Measurements from ENCODE around the gene SEZ6.

Gene SEZ6

GRCh38 chr17:28986714-28987655 lies 18.8 kb downstream of the SEZ6 start:
- H3K18ac ChIP-seq (ENCODE audit: low read length): peak overlapping the region; percentile 99
- peaks cover 0 to 38% of the 10 kb centered on the region in 2 donors for H3K4me1 ChIP-seq (ENCODE audit: control insufficient read depth in 2 of 2, insufficient read depth in 1 of 2, low read depth in 1 of 2, low read length in 2 of 2)
- peak overlapping the region in 1 of 2 donors; percentile 42 for H3K4me3 ChIP-seq (ENCODE audit: low read length in 2 of 2)
- no CpG with 5 or more reads among the region's 15 CpGs for WGBS, 2 donors (ENCODE audit: extremely low coverage in 2 of 2, insufficient read length in 2 of 2, insufficient replicate concordance in 1 of 2)
- no peaks in the 10 kb centered on the region for H3K36me3 ChIP-seq (replicated peaks in 1 of 2; ENCODE audit: control insufficient read depth in 2 of 2, insufficient read depth in 2 of 2, low read length in 2 of 2)
- peak overlapping the region; percentile 83 for H3K14ac ChIP-seq (ENCODE audit: low read length)
- no peak overlapping the region for H2AFZ ChIP-seq (ENCODE audit: low read length)
- no peak for DNase-seq (ENCODE audit: low spot score)
- H3K79me1 ChIP-seq (ENCODE audit: low read depth, low read length): no peaks in the 10 kb centered on the region
- no peaks in the 10 kb centered on the region for H3K9me3 ChIP-seq (replicated peaks in 1 of 2; ENCODE audit: control insufficient read depth in 2 of 2, insufficient read depth in 1 of 2, low read depth in 1 of 2, low read length in 2 of 2)
- H3K23ac ChIP-seq (ENCODE audit: low read depth, low read length, poor library complexity): peak overlapping the region; percentile 62
- no peak overlapping the region for H4K8ac ChIP-seq (ENCODE audit: low read depth, low read length)
- H2AK5ac ChIP-seq (ENCODE audit: low read depth, low read length): peak overlapping the region; percentile 94
- H3K9ac ChIP-seq (ENCODE audit: low read depth, low read length, poor library complexity): peak overlapping the region; percentile 44
- H3K27ac ChIP-seq (replicated peaks; ENCODE audit: low read length): peak overlapping the region; percentile 82
- H2BK15ac ChIP-seq (ENCODE audit: low read length): peak overlapping the region; percentile 84
- H2BK5ac ChIP-seq (ENCODE audit: low read length): peak overlapping the region; percentile 9
- H3K4ac ChIP-seq (ENCODE audit: low read length): peak overlapping the region; percentile 60
- H4K91ac ChIP-seq (ENCODE audit: low read depth, low read length, poor library complexity): peak overlapping the region; percentile 90
- peak overlapping the region; percentile 60 for H3K4me2 ChIP-seq (ENCODE audit: insufficient read depth, low read length, poor library complexity, severe bottlenecking)
- peaks cover 0 to 14% (median 0%) of the 10 kb centered on the region in 3 experiments for H3K27me3 ChIP-seq (ENCODE audit: control insufficient read depth in 3 of 3, insufficient read depth in 3 of 3, low read depth in 1 of 3, low read length in 3 of 3)
- H2BK120ac ChIP-seq (ENCODE audit: low read depth, low read length): peak overlapping the region; percentile 37
- H2BK12ac ChIP-seq (ENCODE audit: low read length): peak overlapping the region; percentile 89

GRCh38 chr17:28985950-28986713 lies 19.7 kb downstream of the SEZ6 start:
- H3K27ac ChIP-seq (replicated peaks; ENCODE audit: low read length): peak overlapping the region; percentile 82
- H3K9me3 ChIP-seq (replicated peaks in 1 of 2; ENCODE audit: control insufficient read depth in 2 of 2, insufficient read depth in 1 of 2, low read depth in 1 of 2, low read length in 2 of 2): no peaks in the 10 kb centered on the region
- peak overlapping the region; percentile 9 for H2BK5ac ChIP-seq (ENCODE audit: low read length)
- H3K9ac ChIP-seq (ENCODE audit: low read depth, low read length, poor library complexity): peak overlapping the region; percentile 25
- no peak overlapping the region for H4K8ac ChIP-seq (ENCODE audit: low read depth, low read length)
- H2BK12ac ChIP-seq (ENCODE audit: low read length): peak overlapping the region; percentile 89
- H3K14ac ChIP-seq (ENCODE audit: low read length): peak overlapping the region; percentile 83
- H2BK15ac ChIP-seq (ENCODE audit: low read length): peak overlapping the region; percentile 84
- peak overlapping the region; percentile 99 for H3K18ac ChIP-seq (ENCODE audit: low read length)
- no peaks in the 10 kb centered on the region for H3K36me3 ChIP-seq (replicated peaks in 1 of 2; ENCODE audit: control insufficient read depth in 2 of 2, insufficient read depth in 2 of 2, low read length in 2 of 2)
- no peaks in the 10 kb centered on the region for H3K79me1 ChIP-seq (ENCODE audit: low read depth, low read length)
- H2AFZ ChIP-seq (ENCODE audit: low read length): peak overlapping the region; percentile 30
- H4K91ac ChIP-seq (ENCODE audit: low read depth, low read length, poor library complexity): no peak overlapping the region
- H3K4me1 ChIP-seq (ENCODE audit: control insufficient read depth in 2 of 2, insufficient read depth in 1 of 2, low read depth in 1 of 2, low read length in 2 of 2): peaks cover 0 to 38% of the 10 kb centered on the region in 2 donors
- peak overlapping the region; percentile 60 for H3K4me2 ChIP-seq (ENCODE audit: insufficient read depth, low read length, poor library complexity, severe bottlenecking)
- WGBS, 2 donors (ENCODE audit: extremely low coverage in 2 of 2, insufficient read length in 2 of 2, insufficient replicate concordance in 1 of 2): no CpG with 5 or more reads among the region's 36 CpGs
- peak; percentile 72 for DNase-seq (ENCODE audit: low spot score)
- peak overlapping the region in 1 of 2 donors; percentile 42 for H3K4me3 ChIP-seq (ENCODE audit: low read length in 2 of 2)
- peak overlapping the region; percentile 94 for H2AK5ac ChIP-seq (ENCODE audit: low read depth, low read length)
- H3K23ac ChIP-seq (ENCODE audit: low read depth, low read length, poor library complexity): peak overlapping the region; percentile 62
- peak overlapping the region; percentile 60 for H3K4ac ChIP-seq (ENCODE audit: low read length)
- H2BK120ac ChIP-seq (ENCODE audit: low read depth, low read length): peak overlapping the region; percentile 65
- H3K27me3 ChIP-seq (ENCODE audit: control insufficient read depth in 3 of 3, insufficient read depth in 3 of 3, low read depth in 1 of 3, low read length in 3 of 3): peaks cover 0 to 12% (median 0%) of the 10 kb centered on the region in 3 experiments

GRCh38 chr17:28983286-28984230 lies 22.3 kb downstream of the SEZ6 start:
- H3K36me3 ChIP-seq (replicated peaks in 1 of 2; ENCODE audit: control insufficient read depth in 2 of 2, insufficient read depth in 2 of 2, low read length in 2 of 2): no peaks in the 10 kb centered on the region
- H3K9me3 ChIP-seq (replicated peaks in 1 of 2; ENCODE audit: control insufficient read depth in 2 of 2, insufficient read depth in 1 of 2, low read depth in 1 of 2, low read length in 2 of 2): no peaks in the 10 kb centered on the region
- no peaks in the 10 kb centered on the region for H3K79me1 ChIP-seq (ENCODE audit: low read depth, low read length)
- no peak overlapping the region for H3K23ac ChIP-seq (ENCODE audit: low read depth, low read length, poor library complexity)
- H2BK12ac ChIP-seq (ENCODE audit: low read length): no peak overlapping the region
- peaks cover 0 to 12% (median 0%) of the 10 kb centered on the region in 3 experiments for H3K27me3 ChIP-seq (ENCODE audit: control insufficient read depth in 3 of 3, insufficient read depth in 3 of 3, low read depth in 1 of 3, low read length in 3 of 3)
- H3K4me1 ChIP-seq (ENCODE audit: control insufficient read depth in 2 of 2, insufficient read depth in 1 of 2, low read depth in 1 of 2, low read length in 2 of 2): peaks cover 0 to 38% of the 10 kb centered on the region in 2 donors
- no peak for DNase-seq (ENCODE audit: low spot score)
- H2AFZ ChIP-seq (ENCODE audit: low read length): peak overlapping the region; percentile 50
- peak overlapping the region; percentile 49 for H3K18ac ChIP-seq (ENCODE audit: low read length)
- H3K4ac ChIP-seq (ENCODE audit: low read length): no peak overlapping the region
- peak overlapping the region; percentile 41 for H2BK15ac ChIP-seq (ENCODE audit: low read length)
- no peak overlapping the region for H3K27ac ChIP-seq (replicated peaks; ENCODE audit: low read length)
- H3K14ac ChIP-seq (ENCODE audit: low read length): no peak overlapping the region
- no CpG with 5 or more reads among the region's 7 CpGs for WGBS, 2 donors (ENCODE audit: extremely low coverage in 2 of 2, insufficient read length in 2 of 2, insufficient replicate concordance in 1 of 2)
- H3K9ac ChIP-seq (ENCODE audit: low read depth, low read length, poor library complexity): no peak overlapping the region
- H2BK120ac ChIP-seq (ENCODE audit: low read depth, low read length): no peak overlapping the region
- H4K8ac ChIP-seq (ENCODE audit: low read depth, low read length): no peak overlapping the region
- H2BK5ac ChIP-seq (ENCODE audit: low read length): no peak overlapping the region
- H3K4me2 ChIP-seq (ENCODE audit: insufficient read depth, low read length, poor library complexity, severe bottlenecking): no peak overlapping the region
- H3K4me3 ChIP-seq (ENCODE audit: low read length in 2 of 2): no peak overlapping the region
- H2AK5ac ChIP-seq (ENCODE audit: low read depth, low read length): peak overlapping the region; percentile 78
- H4K91ac ChIP-seq (ENCODE audit: low read depth, low read length, poor library complexity): no peak overlapping the region

Measured in neuronal stem cell (in vitro differentiated cells).